ENCODE measurements around the gene IL4I1. TPM values are rescaled to one million over a fixed set of nuclear protein-coding genes. Genes with fewer than 3 reads are reported as not detected.

The IL4I1 gene
- total RNA-seq, 2 donors from 2014 or later: 0.14 to 2.5 TPM

GRCh38 chr19:49871349-49871985 is 25.2 kb downstream of the IL4I1 start:
- Histone ChIP-seq H3K9me3 (no peaks in the 10 kb centered on the region), H3K27ac (no peak overlapping the region), H3K36me3 (no peaks in the 10 kb centered on the region), H3K4me1 (replicated peaks) (peaks cover 8% of the 10 kb centered on the region), H3K4me3 (no peak overlapping the region), H3K27me3 (replicated peaks; ENCODE audit: insufficient read depth) (no peaks in the 10 kb centered on the region)
- WGBS: 85% methylated on average over 17 of the region's 17 CpGs
- no peak for TF ChIP-seq POLR2AphosphoS5 (IDR thresholded peaks at IDR 0.05)
- TF ChIP-seq POLR2A (IDR thresholded peaks at IDR 0.05): no peak
- no peak for TF ChIP-seq CTCF (IDR thresholded peaks at IDR 0.05)
- intact Hi-C loops (cut with DNase I): no loop called here
- no peak for DNase-seq (ENCODE audit: low spot score)

GRCh38 chr19:49870309-49870901 is 26.3 kb downstream of the IL4I1 start:
- TF ChIP-seq POLR2AphosphoS5 (IDR thresholded peaks at IDR 0.05): no peak
- peaks cover 8% of the 10 kb centered on the region for H3K4me1 ChIP-seq (replicated peaks)
- H3K4me3 ChIP-seq: peak overlapping the region; percentile 42 to 45
- intact Hi-C loops (cut with DNase I): no loop called here
- no peaks in the 10 kb centered on the region for H3K27me3 ChIP-seq (replicated peaks; ENCODE audit: insufficient read depth)
- H3K27ac ChIP-seq: peak overlapping the region; percentile 91 to 92
- DNase-seq (ENCODE audit: low spot score): no peak
- 67% methylated on average over 15 of the region's 15 CpGs for WGBS
- no peaks in the 10 kb centered on the region for H3K36me3 ChIP-seq
- H3K9me3 ChIP-seq: no peaks in the 10 kb centered on the region

GRCh38 chr19:49869484-49870308 is 27.0 kb downstream of the IL4I1 start:
- H3K4me1 ChIP-seq (replicated peaks): peaks cover 9% of the 10 kb centered on the region
- 2% methylated on average over 66 of the region's 67 CpGs for WGBS
- TF ChIP-seq POLR2A (IDR thresholded peaks at IDR 0.05) (peak; percentile 81), CTCF (IDR thresholded peaks at IDR 0.05) (peak in 3 of 4 experiments; percentile 25 to 87 (median 43)), POLR2AphosphoS5 (IDR thresholded peaks at IDR 0.05) (peak; percentile 98)

DNA sequence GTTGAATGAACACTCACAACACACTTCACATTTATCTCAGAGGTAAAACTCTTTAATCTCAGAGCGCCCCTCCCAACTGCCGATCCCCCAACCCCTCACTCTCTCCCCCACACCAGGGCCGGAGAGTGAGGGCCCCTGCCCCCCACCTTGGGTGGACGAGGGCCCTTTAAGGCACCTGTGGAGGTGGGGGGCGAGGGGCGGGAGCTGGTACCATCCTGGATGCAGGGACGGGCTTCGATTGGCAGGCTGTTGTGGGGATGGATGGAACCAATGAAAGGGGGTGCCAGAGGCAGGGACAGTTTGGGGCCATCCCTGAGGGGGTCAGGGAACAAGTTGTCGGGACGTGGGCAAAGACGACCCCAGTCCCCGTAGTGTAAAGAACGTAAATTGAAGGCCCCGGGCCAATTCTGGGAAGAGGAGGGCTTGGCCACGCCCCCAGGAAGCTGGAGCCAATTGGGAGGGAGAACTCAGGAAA is 27.6 kb downstream of the IL4I1 start:
- H3K27me3 ChIP-seq (replicated peaks; ENCODE audit: insufficient read depth): no peaks in the 10 kb centered on the region
- no peak for DNase-seq (ENCODE audit: low spot score)
- 3% methylated on average over 15 of the region's 15 CpGs for WGBS
- peak overlapping the region; percentile 90 to 91 for H3K27ac ChIP-seq
- intact Hi-C loops (cut with DNase I): no loop called here
- H3K36me3 ChIP-seq: peaks cover 0 to 1% of the 10 kb centered on the region in 2 donors
- no peaks in the 10 kb centered on the region for H3K9me3 ChIP-seq
- peak overlapping the region; percentile 20 to 27 for H3K4me3 ChIP-seq
- no peak for TF ChIP-seq CTCF (IDR thresholded peaks at IDR 0.05)
- no peak for TF ChIP-seq POLR2AphosphoS5 (IDR thresholded peaks at IDR 0.05)
- TF ChIP-seq POLR2A (IDR thresholded peaks at IDR 0.05): no peak
- H3K4me1 ChIP-seq (replicated peaks): peaks cover 9% of the 10 kb centered on the region

More at GRCh38 chr19:49869484-49870308, 27.0 kb downstream of the IL4I1 start:
- Histone ChIP-seq H3K4me3 (peak overlapping the region; percentile 42 to 45), H3K9me3 (no peaks in the 10 kb centered on the region), H3K27me3 (replicated peaks; ENCODE audit: insufficient read depth) (no peaks in the 10 kb centered on the region), H3K27ac (peak overlapping the region; percentile 91 to 92), H3K36me3 (no peaks in the 10 kb centered on the region)
- intact Hi-C loops (cut with DNase I): no loop called here
- peak; percentile 99 for DNase-seq (ENCODE audit: low spot score)

All from prostate gland (tissue), 2 donors.